GM12878 (cell line): ENCODE measurements around the gene JDP2. TPM values are rescaled to one million over a fixed set of nuclear protein-coding genes. Genes with fewer than 3 reads are reported as not detected.
A peak's percentile ranks its signal among the peaks of the same experiment; 100 is the strongest.

ENCODE experiments used
- CBX5 ChIP-seq: sonication (generic); IDR thresholded peaks from 2 replicates; pipeline ENCODE4 v1.6.1; 2016; ENCODE audit warnings: low read depth, moderate library complexity, mild to moderate bottlenecking, inconsistent platforms
- EP300 ChIP-seq, 2 experiments: fragments of 150-350 bp in 1 of 2; IDR thresholded peaks; 2 replicates each; pipeline ENCODE4 v1.6.1; 2011 to 2012; ENCODE audit warnings: low read depth in 2 of 2, low read length in 2 of 2, borderline replicate concordance in 1 of 2, improper control_type of control experiment in 1 of 2, inconsistent platforms in 1 of 2; ENCODE audit not compliant: control insufficient read depth in 1 of 2
- GABPA ChIP-seq: IDR thresholded peaks from 2 replicates; pipeline ENCODE4 v1.6.1; 2014; ENCODE audit warnings: antibody characterized with exemption, low read depth, mild to moderate bottlenecking, inconsistent platforms
- IKZF1 ChIP-seq: fragments of 450-650 bp; conservative IDR thresholded peaks from 2 replicates; pipeline ENCODE4 v1.6.1; 2017; ENCODE audit warnings: antibody characterized with exemption, mild to moderate bottlenecking
- IRF4 ChIP-seq: IDR thresholded peaks from 2 replicates; pipeline ENCODE4 v1.6.1; 2011; ENCODE audit warnings: low read depth, low read length
- MTA2 ChIP-seq: fragments of 450-650 bp; IDR thresholded peaks from 2 replicates; pipeline ENCODE4 v1.6.1; 2016; ENCODE audit warnings: low read depth, mild to moderate bottlenecking, moderate library complexity
- NR2F1 ChIP-seq: fragments of 450-650 bp; conservative IDR thresholded peaks from 2 replicates; pipeline ENCODE4 v1.6.1; 2017; ENCODE audit warnings: mild to moderate bottlenecking
- PAX8 ChIP-seq: fragments of 450-650 bp; IDR thresholded peaks from 2 replicates; pipeline ENCODE4 v1.6.1; 2017; ENCODE audit warnings: mild to moderate bottlenecking, moderate library complexity
- POU2F2 ChIP-seq: IDR thresholded peaks from 3 replicates; pipeline ENCODE4 v1.6.1; 2011; ENCODE audit warnings: low read depth, mild to moderate bottlenecking, low read length, borderline replicate concordance
- RCOR1 ChIP-seq: conservative IDR thresholded peaks from 2 replicates; pipeline ENCODE4 v1.6.1; 2012; ENCODE audit warnings: low read depth, low read length, improper control_type of control experiment
- STAT1 ChIP-seq: fragments of 450-650 bp; conservative IDR thresholded peaks from 2 replicates; pipeline ENCODE4 v1.6.1; 2014; ENCODE audit warnings: antibody characterized with exemption, mild to moderate bottlenecking
- YY1 ChIP-seq: IDR thresholded peaks from 2 replicates; pipeline ENCODE4 v1.6.1; 2011; ENCODE audit warnings: low read depth, mild to moderate bottlenecking, low read length
- ZBED1 ChIP-seq: IDR thresholded peaks from 2 replicates; pipeline ENCODE4 v1.6.1; 2016; ENCODE audit warnings: borderline replicate concordance
- polyA plus RNA-seq, 11 experiments: library from polyadenylated mRNA; depleted of rRNA in 4 of 11; unstranded in 6 of 11; stranded (reverse) in 5 of 11; fragments of >200 nt; fragmentation: Nextera tagmentation in 4 of 11; fragmentation: Illumina TruSeq in 1 of 11; extraction: Ambion mirVana in 4 of 11; extraction: Trizol in 1 of 11; gene quantifications; 1 replicate in 1 of 11; 2 replicates in 10 of 11; pipeline versions ENCODE4 v1.2.1 to v1.2.3, GENCODE V29; 2011 to 2016; ENCODE audit warnings: inconsistent platforms in 2 of 11, missing spikeins in 2 of 11, low read depth in 1 of 11
- total RNA-seq, 4 experiments: library from RNA; depleted of rRNA in 3 of 4; stranded (reverse); fragments of >200 nt in 3 of 4; fragmentation: Illumina TruSeq in 1 of 4; extraction: Trizol in 1 of 4; gene quantifications; 2 replicates each; pipeline versions ENCODE4 v1.2.1 to v1.2.3, GENCODE V29; 2013 to 2021
- TF ChIP-seq, protein P1 (sequence below): fragments of 450-650 bp; IDR thresholded peaks from 2 replicates; pipeline ENCODE4 v1.6.1; 2017; ENCODE audit warnings: mild to moderate bottlenecking, moderate library complexity
- TF ChIP-seq, protein P2 (sequence below): fragments of 450-650 bp; conservative IDR thresholded peaks from 2 replicates; pipeline ENCODE4 v1.6.1; 2017; ENCODE audit warnings: mild to moderate bottlenecking, moderate library complexity
- TF ChIP-seq, protein P3 (sequence below): fragments of 450-650 bp; IDR thresholded peaks from 2 replicates; pipeline ENCODE4 v1.6.1; 2017; ENCODE audit warnings: mild to moderate bottlenecking
- TF ChIP-seq, protein P4 (sequence below): fragments of 450-650 bp; IDR thresholded peaks from 2 replicates; pipeline ENCODE4 v1.6.1; 2016; ENCODE audit warnings: mild to moderate bottlenecking, moderate library complexity, borderline replicate concordance

The JDP2 gene
- total and polyA plus RNA-seq, 10 of the 15 experiments (the other 5 are each of a cell fraction or from before 2014, with no cell fraction given) = 0.71 to 21.3 (median 11.2) TPM

GRCh38 chr14:75499084-75499875, 71.5 kb downstream of the JDP2 start (continued):
- TF ChIP-seq, protein P1, sequence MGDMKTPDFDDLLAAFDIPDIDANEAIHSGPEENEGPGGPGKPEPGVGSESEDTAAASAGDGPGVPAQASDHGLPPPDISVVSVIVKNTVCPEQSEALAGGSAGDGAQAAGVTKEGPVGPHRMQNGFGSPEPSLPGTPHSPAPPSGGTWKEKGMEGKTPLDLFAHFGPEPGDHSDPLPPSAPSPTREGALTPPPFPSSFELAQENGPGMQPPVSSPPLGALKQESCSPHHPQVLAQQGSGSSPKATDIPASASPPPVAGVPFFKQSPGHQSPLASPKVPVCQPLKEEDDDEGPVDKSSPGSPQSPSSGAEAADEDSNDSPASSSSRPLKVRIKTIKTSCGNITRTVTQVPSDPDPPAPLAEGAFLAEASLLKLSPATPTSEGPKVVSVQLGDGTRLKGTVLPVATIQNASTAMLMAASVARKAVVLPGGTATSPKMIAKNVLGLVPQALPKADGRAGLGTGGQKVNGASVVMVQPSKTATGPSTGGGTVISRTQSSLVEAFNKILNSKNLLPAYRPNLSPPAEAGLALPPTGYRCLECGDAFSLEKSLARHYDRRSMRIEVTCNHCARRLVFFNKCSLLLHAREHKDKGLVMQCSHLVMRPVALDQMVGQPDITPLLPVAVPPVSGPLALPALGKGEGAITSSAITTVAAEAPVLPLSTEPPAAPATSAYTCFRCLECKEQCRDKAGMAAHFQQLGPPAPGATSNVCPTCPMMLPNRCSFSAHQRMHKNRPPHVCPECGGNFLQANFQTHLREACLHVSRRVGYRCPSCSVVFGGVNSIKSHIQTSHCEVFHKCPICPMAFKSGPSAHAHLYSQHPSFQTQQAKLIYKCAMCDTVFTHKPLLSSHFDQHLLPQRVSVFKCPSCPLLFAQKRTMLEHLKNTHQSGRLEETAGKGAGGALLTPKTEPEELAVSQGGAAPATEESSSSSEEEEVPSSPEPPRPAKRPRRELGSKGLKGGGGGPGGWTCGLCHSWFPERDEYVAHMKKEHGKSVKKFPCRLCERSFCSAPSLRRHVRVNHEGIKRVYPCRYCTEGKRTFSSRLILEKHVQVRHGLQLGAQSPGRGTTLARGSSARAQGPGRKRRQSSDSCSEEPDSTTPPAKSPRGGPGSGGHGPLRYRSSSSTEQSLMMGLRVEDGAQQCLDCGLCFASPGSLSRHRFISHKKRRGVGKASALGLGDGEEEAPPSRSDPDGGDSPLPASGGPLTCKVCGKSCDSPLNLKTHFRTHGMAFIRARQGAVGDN = peak; percentile 39
- TF ChIP-seq RCOR1 = 0 out of 2 replicates have a peak, but pooled peaks have one; percentile 69
- TF ChIP-seq, protein P2, sequence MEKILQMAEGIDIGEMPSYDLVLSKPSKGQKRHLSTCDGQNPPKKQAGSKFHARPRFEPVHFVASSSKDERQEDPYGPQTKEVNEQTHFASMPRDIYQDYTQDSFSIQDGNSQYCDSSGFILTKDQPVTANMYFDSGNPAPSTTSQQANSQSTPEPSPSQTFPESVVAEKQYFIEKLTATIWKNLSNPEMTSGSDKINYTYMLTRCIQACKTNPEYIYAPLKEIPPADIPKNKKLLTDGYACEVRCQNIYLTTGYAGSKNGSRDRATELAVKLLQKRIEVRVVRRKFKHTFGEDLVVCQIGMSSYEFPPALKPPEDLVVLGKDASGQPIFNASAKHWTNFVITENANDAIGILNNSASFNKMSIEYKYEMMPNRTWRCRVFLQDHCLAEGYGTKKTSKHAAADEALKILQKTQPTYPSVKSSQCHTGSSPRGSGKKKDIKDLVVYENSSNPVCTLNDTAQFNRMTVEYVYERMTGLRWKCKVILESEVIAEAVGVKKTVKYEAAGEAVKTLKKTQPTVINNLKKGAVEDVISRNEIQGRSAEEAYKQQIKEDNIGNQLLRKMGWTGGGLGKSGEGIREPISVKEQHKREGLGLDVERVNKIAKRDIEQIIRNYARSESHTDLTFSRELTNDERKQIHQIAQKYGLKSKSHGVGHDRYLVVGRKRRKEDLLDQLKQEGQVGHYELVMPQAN = no peak
- peak; percentile 51; the same call in 1 of the 2 replicates for TF ChIP-seq CBX5
- peak; percentile 54 for TF ChIP-seq NR2F1
- no peak for TF ChIP-seq PAX8
- TF ChIP-seq, protein P3, sequence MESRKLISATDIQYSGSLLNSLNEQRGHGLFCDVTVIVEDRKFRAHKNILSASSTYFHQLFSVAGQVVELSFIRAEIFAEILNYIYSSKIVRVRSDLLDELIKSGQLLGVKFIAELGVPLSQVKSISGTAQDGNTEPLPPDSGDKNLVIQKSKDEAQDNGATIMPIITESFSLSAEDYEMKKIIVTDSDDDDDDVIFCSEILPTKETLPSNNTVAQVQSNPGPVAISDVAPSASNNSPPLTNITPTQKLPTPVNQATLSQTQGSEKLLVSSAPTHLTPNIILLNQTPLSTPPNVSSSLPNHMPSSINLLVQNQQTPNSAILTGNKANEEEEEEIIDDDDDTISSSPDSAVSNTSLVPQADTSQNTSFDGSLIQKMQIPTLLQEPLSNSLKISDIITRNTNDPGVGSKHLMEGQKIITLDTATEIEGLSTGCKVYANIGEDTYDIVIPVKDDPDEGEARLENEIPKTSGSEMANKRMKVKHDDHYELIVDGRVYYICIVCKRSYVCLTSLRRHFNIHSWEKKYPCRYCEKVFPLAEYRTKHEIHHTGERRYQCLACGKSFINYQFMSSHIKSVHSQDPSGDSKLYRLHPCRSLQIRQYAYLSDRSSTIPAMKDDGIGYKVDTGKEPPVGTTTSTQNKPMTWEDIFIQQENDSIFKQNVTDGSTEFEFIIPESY = 0 out of 2 replicates have a peak, but pooled peaks have one; percentile 16
- TF ChIP-seq IRF4 = peak; percentile 34; the same call in 1 of the 2 replicates
- no peak for TF ChIP-seq GABPA
- peak; percentile 76; the same call in 1 of the 2 replicates for TF ChIP-seq ZBED1
- peak; percentile 50; the same call in 1 of the 3 replicates for TF ChIP-seq POU2F2
- TF ChIP-seq, protein P4, sequence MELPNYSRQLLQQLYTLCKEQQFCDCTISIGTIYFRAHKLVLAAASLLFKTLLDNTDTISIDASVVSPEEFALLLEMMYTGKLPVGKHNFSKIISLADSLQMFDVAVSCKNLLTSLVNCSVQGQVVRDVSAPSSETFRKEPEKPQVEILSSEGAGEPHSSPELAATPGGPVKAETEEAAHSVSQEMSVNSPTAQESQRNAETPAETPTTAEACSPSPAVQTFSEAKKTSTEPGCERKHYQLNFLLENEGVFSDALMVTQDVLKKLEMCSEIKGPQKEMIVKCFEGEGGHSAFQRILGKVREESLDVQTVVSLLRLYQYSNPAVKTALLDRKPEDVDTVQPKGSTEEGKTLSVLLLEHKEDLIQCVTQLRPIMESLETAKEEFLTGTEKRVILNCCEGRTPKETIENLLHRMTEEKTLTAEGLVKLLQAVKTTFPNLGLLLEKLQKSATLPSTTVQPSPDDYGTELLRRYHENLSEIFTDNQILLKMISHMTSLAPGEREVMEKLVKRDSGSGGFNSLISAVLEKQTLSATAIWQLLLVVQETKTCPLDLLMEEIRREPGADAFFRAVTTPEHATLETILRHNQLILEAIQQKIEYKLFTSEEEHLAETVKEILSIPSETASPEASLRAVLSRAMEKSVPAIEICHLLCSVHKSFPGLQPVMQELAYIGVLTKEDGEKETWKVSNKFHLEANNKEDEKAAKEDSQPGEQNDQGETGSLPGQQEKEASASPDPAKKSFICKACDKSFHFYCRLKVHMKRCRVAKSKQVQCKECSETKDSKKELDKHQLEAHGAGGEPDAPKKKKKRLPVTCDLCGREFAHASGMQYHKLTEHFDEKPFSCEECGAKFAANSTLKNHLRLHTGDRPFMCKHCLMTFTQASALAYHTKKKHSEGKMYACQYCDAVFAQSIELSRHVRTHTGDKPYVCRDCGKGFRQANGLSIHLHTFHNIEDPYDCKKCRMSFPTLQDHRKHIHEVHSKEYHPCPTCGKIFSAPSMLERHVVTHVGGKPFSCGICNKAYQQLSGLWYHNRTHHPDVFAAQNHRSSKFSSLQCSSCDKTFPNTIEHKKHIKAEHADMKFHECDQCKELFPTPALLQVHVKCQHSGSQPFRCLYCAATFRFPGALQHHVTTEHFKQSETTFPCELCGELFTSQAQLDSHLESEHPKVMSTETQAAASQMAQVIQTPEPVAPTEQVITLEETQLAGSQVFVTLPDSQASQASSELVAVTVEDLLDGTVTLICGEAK = no peak
- peak; percentile 86 for TF ChIP-seq YY1
- TF ChIP-seq MTA2 = peak; percentile 78
- TF ChIP-seq STAT1 = no peak
- TF ChIP-seq EP300 (IDR thresholded peaks at IDR 0.05; ENCODE audit: borderline replicate concordance in 1 of 2, control insufficient read depth in 1 of 2, low read depth in 2 of 2, low read length in 2 of 2) = peak in 1 of 2 experiments; percentile 86; a peak in 3 of 4 replicates
- TF ChIP-seq IKZF1 = peak; percentile 73
